RCC 7860 (cell line): ENCODE measurements around the gene FAXDC2.
A peak's percentile ranks its signal among the peaks of the same experiment; 100 is the strongest.
"Not testable (repeated sequence)": the region's sequence is repeated elsewhere in the genome, so short reads cannot be mapped to it uniquely, and the experiment has no call there.

Experiments used
- DNase-seq: peaks from one replicate; pipeline ENCODE4 v3.0.0-alpha.2; 2015; ENCODE audit warnings: low spot score
- FAIRE-seq: peaks from 2 replicates; lab custom pipeline; 2012; peaks lifted over from hg19 to GRCh38; lab: Jason Lieb, UNC

FAXDC2 gene

DNA sequence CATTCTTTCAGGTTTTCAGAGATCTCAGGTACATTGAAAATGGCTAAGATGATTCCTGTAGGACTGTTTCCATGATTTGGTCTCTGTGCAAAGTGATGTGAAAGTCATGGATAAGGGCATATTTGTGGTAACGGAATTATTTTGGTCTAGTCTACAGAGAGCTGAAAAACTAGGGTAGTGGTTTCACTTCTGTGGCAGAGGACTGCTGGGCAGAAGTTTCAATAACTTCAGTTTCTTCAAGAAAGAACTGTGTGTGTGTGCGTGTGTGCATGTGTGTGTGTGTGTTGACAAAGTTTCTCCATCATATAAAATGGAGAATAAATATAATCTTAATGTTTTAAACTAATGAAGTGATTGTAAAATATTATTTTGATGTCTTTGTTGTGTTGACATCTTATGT is 12.4 kb upstream of the FAXDC2 start:
- no peak for DNase-seq
- no peak for FAIRE-seq

DNA sequence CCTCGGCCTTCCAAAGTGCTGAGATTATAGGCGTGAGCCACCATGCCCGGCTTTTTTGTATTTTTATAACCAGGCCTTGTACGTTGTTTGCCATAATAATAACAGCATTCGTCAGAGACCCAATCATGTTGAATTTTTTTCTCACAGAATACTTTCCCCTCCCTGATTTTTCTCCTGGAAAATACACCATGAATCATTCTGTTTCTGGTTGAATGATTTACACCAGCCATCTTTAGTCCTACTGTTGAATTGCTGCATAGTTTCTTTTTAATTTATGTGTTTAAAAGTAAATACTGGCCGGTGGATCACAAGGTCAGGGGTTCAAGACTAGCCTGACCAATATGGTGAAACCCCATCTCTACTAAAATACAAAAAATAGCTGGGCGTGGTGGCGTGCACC is 11.5 kb upstream of the FAXDC2 start:
- DNase-seq (peak; percentile 51), FAIRE-seq (peak; percentile 67)

DNA sequence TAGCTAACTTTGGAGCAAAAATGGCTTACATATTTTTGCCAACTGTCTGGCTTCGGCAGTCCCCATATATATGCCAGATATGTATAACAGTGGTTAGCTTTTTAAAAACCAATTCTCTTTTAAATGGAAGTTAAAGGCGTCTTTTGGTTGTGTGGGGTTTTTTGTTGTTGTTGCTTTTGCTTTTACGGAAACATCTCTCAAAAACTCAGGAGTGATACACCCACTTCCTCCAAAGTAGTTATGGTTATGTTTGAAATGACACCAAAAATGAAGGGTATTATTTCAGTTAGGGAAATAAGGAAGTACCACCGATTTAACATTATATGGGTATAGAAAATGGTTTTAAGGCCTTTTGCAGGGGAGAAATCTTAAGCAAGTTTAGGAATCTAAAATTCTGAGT is 10.4 kb upstream of the FAXDC2 start:
- no peak for DNase-seq
- no peak for FAIRE-seq

DNA sequence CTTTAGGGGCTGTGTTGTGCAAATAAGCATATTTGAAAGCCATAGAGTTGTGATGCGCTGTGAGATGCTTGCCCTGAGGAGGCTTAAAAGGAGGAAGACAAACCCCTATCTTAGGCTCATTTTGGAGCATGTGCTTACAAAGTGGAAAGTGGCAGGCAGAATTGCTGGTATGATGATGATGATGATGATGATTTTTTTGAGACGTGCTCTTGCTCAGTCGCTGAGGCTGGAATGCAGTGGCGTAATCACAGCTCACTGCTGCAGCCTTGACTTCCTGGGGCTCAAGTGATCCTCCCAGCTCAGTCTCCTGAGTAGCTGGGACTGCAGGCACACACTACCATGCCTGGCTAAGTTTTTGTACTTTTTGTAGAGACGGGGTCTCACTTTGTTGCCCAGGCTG is 9.7 kb upstream of the FAXDC2 start:
- FAIRE-seq = no peak
- peak; percentile 59 for DNase-seq

DNA sequence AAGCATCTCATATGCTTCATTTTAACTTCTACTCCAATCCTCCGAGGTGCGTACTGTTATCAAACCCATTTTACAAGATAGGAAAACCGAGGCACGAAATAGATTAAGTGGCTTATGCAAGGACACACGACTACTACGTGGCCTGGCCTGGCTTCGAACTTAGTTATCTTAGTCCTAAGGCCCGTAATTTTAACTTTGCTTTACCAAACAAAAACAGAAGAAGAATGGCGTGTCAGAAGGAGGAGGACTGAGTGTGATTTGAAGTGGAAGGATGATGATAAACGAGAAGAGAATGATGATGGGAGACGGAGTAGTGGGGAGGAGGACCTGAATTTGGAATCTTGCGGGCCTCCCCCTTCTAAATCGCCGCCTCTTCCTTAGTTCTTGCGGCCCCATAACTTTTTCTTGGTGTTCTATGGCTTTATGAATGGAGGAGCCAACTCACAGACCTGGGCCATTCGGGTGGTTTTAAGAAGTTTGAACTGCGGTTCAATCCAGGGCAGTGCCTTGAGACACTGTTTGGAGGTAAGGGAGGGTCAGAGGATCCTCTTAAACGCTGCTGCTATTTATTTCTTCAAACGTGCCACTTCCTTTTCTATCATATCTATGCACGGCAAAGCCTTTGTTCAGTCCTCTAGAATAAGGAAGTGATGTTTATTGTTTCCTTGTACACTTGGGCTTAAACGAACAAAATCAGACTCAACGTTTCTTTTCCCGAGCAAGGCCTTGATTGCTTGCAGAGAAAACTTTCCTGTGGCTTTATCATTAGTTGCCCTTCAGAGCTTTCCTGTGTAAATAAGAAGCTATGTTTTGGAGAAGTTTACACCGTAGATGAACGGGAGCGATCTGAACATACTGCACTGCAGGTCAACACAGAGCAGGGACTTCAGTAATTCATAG is 8.8 kb upstream of the FAXDC2 start:
- DNase-seq = no peak
- FAIRE-seq = no peak

DNA sequence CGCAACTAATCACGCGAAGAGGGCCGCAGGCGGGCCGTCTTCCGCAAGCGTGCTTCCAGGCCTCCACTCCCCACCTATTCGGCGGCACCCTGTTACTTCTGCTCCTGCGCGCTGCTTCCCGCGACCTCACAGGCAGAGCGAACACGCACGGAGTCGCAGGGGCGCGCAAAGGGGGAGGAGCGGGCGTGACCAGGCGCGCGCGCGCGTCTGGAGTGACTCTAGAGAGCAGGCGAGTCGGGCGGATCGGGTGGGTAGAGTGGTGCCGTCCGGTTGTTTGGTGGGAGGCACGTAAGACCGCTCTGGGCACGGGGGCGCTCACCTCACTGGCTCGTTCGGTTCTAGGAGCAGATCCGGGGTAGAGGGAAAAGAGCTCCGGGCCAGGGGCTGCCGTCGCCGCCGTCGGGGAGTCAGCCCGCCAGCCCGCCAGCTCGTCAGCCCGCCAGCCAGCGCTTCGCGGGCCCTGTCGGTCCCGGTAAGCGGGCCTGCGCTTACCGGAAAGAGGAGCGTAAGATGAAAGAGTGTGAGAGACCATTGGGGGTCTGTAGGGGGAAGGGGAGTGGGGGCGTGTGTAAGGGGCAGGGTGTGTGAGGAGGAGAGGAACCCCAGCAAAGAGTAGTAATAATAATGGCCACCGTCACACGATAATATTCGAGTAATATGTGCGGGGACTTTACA is 8.0 kb upstream of the FAXDC2 start, which contains the start of gene CNOT8:
Gene CNOT8, plus strand, starts transcription at position 331 of the 675 bp plus-strand sequence. CDS start 4,652 bp downstream, outside the sequence.
- peak; percentile 88 for DNase-seq
- FAIRE-seq = peak; percentile 2

DNA sequence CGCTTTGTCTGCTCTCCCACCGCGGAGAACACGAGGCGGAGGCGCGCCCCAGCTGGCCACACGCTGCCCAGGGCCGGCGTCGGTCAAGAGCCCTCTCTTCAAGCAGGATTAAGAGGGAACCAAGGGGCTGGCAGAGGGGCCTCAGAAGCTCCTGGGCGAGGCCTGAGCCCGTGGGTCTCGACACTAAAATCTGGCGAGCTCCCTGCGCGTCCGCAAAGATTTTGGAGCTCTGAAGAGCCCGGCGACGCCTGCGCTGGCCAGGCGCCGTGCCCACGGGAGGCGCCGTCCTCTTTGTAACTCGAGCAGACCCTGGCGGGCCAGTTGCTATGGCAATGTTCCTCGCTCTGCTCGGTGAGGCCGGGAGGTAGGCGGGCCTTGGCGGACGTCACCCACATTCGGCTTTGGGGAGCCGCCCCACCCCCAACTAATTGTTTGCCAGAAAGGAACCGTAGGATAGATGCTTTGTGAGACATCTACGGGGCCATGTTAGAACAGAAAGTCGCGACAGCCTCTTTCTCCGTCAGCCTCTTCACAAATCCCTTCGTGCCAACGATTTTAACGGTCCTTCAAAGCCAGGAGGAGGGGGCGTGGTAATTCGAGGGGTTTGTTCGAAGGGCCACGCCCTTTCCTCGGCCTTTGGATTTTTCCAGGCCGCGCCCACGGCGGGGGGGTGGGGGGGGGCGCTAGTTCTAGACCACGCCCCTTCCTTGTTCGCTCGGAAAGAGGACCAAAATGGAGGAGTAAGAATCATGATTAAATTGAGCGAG is 7.3 kb upstream of the FAXDC2 start:
- DNase-seq (peak; percentile 82), FAIRE-seq (no peak)

DNA sequence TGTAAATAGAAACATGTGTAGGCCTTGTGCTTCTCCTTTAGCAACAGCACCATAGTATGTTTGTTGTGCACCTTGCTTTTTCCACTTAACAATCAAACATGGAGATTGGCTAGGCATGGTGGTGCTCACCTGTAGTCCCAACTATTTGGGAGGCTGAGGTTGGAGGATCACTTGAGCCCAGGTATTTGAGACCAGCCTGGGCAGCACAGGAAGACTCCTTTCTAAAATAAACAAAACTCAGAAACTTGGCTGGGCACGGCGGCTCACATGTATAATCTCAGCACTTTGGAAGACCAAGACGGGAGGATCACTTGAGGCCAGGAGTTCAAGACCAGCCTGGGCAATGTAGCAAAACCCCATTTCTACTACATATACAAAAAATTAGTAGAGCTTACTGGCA is 948 bp upstream of the FAXDC2 start:
- FAIRE-seq (no peak), DNase-seq (no peak)

DNA sequence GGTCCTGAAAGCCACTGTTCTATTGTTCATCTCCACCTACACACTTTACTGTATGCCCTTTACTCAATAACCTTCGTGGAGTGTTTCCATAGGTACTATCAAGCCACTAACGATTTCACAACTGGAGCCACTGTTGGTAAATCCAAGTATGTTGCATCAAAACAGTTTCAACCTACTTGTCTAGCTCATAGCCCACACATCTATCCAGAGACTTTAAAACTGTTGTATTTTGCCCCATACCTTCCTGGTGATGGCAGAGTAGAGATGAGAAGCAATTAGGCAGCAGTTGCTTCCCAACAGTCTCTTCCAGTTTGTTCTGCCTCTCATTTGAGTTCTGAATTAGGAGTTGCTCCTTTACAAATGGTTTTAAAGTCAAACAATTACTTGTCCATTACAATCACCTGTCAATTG is 607 bp downstream of the FAXDC2 start:
- FAIRE-seq = no peak
- no peak for DNase-seq

DNA sequence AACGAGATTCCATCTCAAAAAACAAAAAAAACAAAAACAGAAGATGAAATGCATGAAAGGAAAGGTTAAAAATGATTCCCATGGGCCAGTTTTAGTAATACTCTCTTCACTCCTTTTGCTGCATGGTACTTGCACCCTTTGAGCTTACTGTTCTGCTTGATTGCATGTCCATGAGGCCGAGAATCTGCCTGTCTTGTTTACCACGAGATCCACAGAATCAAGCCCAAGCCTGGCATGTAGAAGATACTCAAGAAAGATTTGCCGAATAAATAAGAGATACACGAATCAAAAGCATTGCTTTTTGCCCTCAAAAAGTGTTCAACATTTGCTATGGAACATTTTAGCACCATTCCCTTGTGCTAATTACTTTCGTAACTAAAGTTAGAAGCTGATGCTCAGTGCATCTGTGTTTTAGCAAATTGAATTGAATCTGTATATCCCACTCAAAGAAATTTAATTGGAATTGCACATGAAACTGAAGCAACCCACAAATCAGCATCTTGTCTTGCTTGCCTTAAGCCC is 1.1 kb downstream of the FAXDC2 start:
- FAIRE-seq = no peak

DNA sequence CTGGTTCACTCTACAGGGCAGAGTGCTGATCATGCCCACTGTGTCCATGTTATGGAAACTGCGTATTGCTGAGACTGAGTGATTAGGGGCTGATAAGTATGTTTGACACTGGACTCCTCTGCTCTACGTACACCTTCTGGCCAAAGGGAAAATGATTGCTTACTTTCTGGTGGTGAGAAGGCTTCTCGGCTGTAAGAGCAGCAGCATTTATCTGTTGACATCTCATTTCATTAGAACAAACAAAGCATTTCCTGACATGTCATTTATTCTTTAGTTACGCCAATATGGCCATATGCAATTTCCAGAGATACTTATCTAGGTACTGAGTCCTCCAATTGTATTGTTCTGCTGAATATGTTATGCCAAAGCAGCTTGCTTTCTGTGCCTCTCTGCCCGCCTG is 5.6 kb downstream of the FAXDC2 start:
- DNase-seq = no peak
- no peak for FAIRE-seq

More for the DNA sequence above, 1.1 kb downstream of the FAXDC2 start:
- no peak for DNase-seq

DNA sequence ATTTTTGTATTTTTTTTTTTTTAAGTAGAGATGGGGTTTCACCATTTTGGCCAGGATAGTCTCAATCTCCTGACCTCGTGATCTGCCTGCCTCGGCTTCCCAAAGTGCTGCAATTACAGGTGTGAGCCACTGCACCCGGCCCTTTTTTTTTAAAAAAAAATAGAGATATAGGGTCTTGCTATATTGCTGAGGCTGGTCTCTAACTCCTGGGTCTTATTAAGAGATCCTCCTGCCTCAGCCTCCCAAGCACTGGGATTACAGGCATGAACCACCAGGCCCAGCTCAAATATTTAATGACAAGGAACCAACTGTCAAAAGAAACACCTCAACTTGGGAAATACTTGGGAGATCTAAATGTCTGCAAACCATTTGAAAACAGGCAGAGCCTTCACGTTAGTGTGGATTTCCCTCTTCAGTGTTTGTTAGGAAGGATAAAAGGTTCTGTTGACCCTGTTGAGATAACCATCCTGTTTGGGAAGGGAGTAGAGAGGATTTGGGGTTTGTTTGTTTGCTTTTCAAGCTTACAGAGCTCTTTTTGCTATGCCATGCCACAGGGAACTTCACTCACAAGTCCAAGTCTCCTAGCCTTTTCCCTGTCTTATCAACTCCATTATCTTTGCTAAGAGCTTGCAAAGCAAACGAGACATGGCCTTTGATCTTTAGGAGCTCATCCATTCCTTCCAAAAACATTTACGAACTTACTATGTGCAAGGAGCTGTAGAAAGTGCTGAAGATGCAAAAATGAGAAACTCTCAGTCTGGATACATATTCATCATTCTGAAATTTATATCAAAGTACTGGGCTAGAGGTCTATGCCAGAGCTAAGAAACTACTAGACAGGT is 7.5 kb downstream of the FAXDC2 start:
- DNase-seq (no peak), FAIRE-seq (no peak)

DNA sequence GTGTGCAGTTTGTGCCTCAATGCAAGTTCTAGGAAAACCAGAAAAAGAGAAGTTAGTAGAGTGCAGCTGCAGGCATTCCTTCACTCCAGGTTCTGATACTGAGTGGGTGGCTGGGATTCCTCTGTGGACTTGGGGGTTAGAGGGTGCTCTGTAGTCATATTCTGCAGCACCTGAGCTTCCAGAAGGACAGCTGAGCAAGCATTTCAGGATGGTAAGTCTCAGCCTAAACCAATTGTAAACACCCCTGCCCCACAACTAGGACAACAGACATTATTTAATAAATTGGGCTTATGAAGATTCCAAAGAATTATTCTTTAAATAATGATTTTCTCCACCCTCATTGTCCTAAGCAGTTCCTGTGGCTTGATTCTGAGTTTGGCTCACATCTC is 9.1 kb downstream of the FAXDC2 start:
- no peak for FAIRE-seq
- DNase-seq = no peak

DNA sequence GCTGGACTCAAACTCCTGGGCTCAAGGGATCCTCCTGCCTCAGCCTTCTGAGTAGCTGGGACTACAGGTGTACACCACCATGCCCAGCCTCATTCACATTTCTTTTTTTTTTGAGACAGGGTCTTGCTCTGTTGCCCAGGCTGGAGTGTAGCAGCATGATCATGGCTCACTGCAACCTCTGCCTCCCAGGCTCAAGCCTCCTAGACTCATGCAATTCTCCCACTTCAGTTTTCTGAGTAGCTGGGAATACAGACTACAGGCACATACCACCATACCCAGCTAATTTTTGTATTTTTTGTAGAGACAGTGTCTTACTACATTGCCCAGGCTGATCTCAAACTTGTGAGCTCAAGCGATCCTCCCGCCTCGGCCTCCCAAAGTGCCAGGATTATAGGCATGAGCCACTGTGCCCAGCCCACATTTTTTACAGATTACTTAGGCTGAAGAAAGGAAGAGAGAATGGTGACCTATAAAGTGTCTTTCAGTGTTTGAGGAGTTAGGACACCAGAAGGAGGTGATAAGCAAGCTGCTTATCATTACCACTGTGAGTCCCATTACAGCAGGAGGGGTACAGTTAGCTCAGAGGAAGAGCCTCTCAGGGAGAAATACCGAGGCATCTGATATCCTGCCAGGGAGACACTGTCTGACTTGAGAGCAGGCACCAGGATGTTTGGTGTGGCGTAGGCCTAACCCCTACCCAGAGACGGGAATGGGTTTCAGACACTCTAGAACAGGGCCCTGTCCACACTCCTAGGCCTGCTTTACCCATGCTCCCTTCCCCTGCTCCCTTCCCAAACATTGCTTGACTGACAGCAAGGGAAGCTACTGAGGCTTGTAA is 9.7 kb downstream of the FAXDC2 start:
- DNase-seq = no peak
- FAIRE-seq = no peak

DNA sequence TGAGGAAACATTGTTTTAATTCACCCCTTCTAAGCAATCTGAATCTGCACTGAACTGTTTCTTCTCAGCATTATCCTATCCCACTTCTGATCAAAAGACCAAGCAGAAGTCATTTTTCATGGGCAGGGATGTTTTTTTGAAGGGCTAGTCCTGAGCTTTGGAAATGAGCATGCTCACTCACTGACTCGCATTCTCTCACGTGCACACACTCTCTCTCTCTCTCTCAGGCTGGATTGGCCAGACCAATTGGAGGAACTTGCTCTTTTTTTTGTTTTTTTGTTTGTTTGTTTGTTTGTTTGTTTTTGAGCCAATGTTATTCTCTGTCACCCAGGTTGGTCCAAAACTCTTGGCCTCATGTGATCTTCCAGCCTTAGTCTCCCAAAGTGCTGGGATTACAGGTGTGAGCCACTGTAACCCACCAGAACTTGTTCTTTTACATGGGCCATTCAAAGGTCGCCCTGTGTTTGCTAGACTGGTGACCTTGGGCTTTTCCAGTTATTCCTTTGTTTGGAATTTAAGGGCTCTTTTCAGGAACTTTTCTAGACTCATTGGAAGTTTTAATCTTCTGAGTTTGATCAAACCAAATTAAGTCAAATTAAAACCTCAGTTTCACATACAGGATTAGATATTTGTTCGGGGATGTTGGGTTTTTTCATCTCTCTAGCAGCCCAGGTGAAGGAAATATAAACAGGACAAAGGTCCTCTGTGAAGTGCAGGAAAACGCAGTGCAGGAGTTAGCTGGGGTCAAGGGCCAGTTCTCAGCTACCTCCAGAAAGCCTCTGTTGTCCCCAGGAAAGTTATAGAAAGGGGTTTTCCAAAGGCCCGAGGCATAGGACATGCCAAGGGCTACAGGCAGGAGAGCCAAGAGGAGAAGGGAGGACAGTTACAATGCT is 13.1 kb downstream of the FAXDC2 start:
- DNase-seq (no peak), FAIRE-seq (no peak)

DNA sequence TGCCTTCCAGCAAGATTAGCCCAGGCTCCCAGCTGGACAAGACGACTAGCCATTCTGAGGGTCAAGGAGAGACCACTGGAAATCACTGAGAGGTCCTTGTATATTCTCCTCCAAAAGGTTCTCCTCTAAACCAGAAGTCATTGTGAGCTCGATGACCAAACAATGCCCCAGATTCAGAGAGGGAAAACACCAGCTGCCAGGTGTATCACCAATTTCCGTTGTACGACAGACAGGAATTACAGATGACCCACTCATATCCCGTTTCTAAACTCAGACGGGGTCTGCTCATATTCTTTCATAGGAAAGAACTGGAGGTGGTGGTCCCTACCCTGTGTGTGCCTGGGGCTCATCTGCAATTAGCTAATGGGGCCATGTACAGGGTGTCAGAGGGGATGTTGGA is 14.2 kb downstream of the FAXDC2 start:
- no peak for FAIRE-seq

DNA sequence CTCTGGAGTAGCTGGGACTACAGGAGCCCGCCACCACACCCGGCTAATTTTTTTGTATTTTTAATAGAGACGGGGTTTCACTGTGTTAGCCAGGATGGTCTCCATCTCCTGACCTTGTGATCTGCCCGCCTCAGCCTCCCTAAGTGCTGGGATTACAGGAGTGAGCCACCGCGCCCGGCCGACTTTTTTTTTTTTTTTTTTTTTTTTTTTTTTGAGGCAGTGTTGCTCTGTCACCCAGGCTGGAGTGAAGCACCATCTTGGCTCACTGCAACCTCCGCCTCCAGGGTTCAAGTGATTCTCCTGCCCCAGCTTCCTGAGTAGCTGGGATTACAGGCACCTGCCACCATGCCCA is 14.7 kb downstream of the FAXDC2 start:
- FAIRE-seq, DNase-seq: not testable (repeated sequence)

More for the DNA sequence above, 14.2 kb downstream of the FAXDC2 start:
- DNase-seq = no peak

DNA sequence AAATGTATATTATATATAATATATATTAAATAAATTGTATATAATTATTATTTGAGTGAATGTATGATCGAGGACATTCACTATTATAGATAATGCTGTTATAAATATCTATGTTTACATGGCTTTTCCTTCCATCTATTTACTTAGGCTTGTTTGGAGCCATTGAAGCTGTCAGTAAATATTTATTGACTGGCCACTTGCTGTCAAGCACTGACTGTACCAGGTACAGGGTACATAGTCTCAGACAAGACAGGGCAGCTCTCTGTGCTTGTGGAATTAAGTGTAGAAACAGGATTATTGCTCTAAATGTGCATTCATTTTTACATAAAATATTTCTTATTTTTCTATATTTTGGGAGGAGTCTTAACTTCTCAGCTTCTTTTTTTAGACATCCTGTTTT is 16.4 kb downstream of the FAXDC2 start:
- DNase-seq (no peak), FAIRE-seq (no peak)
